ENCODE measurements around the gene TYW1.
"Not testable (repeated sequence)": the region's sequence is repeated elsewhere in the genome, so short reads cannot be mapped to it uniquely, and the experiment has no call there.

Gene TYW1

GRCh38 chr7:67022511-67022910 lies 25.9 kb downstream of the TYW1 start:
- Histone ChIP-seq H3K4me3 (ENCODE audit: insufficient read depth in 1 of 2, low read depth in 1 of 2, low read length in 2 of 2) (no peak overlapping the region), H2BK120ac (ENCODE audit: low read depth, low read length) (no peak overlapping the region), H3K4ac (ENCODE audit: low read depth in 1 of 2, low read length in 2 of 2) (no peak overlapping the region), H2AK5ac (ENCODE audit: low read length, severe bottlenecking) (no peak overlapping the region), H2BK15ac (ENCODE audit: low read depth, poor library complexity, severe bottlenecking) (no peak overlapping the region), H3K27me3 (ENCODE audit: control insufficient read depth in 1 of 2, insufficient read depth in 1 of 2, low read length in 2 of 2) (no peaks in the 10 kb centered on the region), H2BK12ac (ENCODE audit: low read length in 2 of 2) (no peak overlapping the region), H3K27ac (ENCODE audit: low read length, poor library complexity, severe bottlenecking) (no peak overlapping the region), H3K23ac (ENCODE audit: low read length in 2 of 2) (no peak overlapping the region), H3K4me1 (ENCODE audit: control insufficient read depth, insufficient read depth, low read depth, low read length) (no peaks in the 10 kb centered on the region), H3K36me3 (ENCODE audit: control insufficient read depth in 1 of 2, insufficient read depth in 2 of 2, low read depth in 1 of 2, low read length in 2 of 2) (peaks cover 29 to 38% of the 10 kb centered on the region in 2 experiments), H4K8ac (ENCODE audit: low read length) (no peak overlapping the region), H3K9me3 (ENCODE audit: control insufficient read depth, low read length) (no peaks in the 10 kb centered on the region), H3K18ac (ENCODE audit: low read depth in 1 of 2, low read length in 2 of 2) (no peak overlapping the region), H3K4me2 (ENCODE audit: low read length, poor library complexity, severe bottlenecking) (no peak overlapping the region), H3K79me1 (replicated peaks; ENCODE audit: low read length, poor library complexity, severe bottlenecking) (peaks cover 6% of the 10 kb centered on the region), H4K91ac (ENCODE audit: low read length) (no peak overlapping the region), H2BK5ac (ENCODE audit: low read depth, low read length, poor library complexity, severe bottlenecking) (no peak overlapping the region), H3K14ac (ENCODE audit: low read length in 2 of 2) (no peak overlapping the region), H3K9ac (ENCODE audit: low read length) (peak overlapping the region; percentile 10), H2AFZ (ENCODE audit: low read depth, low read length) (no peak overlapping the region)
- no peak for DNase-seq
- WGBS = 100% methylated on average over 3 of the region's 3 CpGs

GRCh38 chr7:67025459-67025858 lies 28.8 kb downstream of the TYW1 start:
- not testable (repeated sequence) for H2AK5ac ChIP-seq (ENCODE audit: low read length, severe bottlenecking); H3K9me3 ChIP-seq (ENCODE audit: control insufficient read depth, low read length); H2BK12ac ChIP-seq (ENCODE audit: low read length in 2 of 2); H2BK5ac ChIP-seq (ENCODE audit: low read depth, low read length, poor library complexity, severe bottlenecking); H3K4me2 ChIP-seq (ENCODE audit: low read length, poor library complexity, severe bottlenecking); H3K14ac ChIP-seq (ENCODE audit: low read length in 2 of 2); H3K18ac ChIP-seq (ENCODE audit: low read depth in 1 of 2, low read length in 2 of 2); H2AFZ ChIP-seq (ENCODE audit: low read depth, low read length); H3K4ac ChIP-seq (ENCODE audit: low read depth in 1 of 2, low read length in 2 of 2); H3K23ac ChIP-seq (ENCODE audit: low read length in 2 of 2); H2BK120ac ChIP-seq (ENCODE audit: low read depth, low read length); H3K79me1 ChIP-seq (replicated peaks; ENCODE audit: low read length, poor library complexity, severe bottlenecking); H2BK15ac ChIP-seq (ENCODE audit: low read depth, poor library complexity, severe bottlenecking); H3K27me3 ChIP-seq (ENCODE audit: control insufficient read depth in 1 of 2, insufficient read depth in 1 of 2, low read length in 2 of 2); H4K8ac ChIP-seq (ENCODE audit: low read length); H3K4me1 ChIP-seq (ENCODE audit: control insufficient read depth, insufficient read depth, low read depth, low read length); H4K91ac ChIP-seq (ENCODE audit: low read length); H3K4me3 ChIP-seq (ENCODE audit: insufficient read depth in 1 of 2, low read depth in 1 of 2, low read length in 2 of 2)
- DNase-seq = peak; percentile 62
- no CpG with 5 or more reads among the region's 1 CpG for WGBS
- Histone ChIP-seq H3K27ac (ENCODE audit: low read length, poor library complexity, severe bottlenecking) (peak overlapping the region; percentile 67), H3K36me3 (ENCODE audit: control insufficient read depth in 1 of 2, insufficient read depth in 2 of 2, low read depth in 1 of 2, low read length in 2 of 2) (peaks cover 16 to 20% of the 10 kb centered on the region in 2 experiments), H3K9ac (ENCODE audit: low read length) (peak overlapping the region; percentile 36)

- DNase-seq; H3K9me3 ChIP-seq (ENCODE audit: control insufficient read depth, low read length); H3K9ac ChIP-seq (ENCODE audit: low read length); H3K4me1 ChIP-seq (ENCODE audit: control insufficient read depth, insufficient read depth, low read depth, low read length); H3K27ac ChIP-seq (ENCODE audit: low read length, poor library complexity, severe bottlenecking); H3K4ac ChIP-seq (ENCODE audit: low read depth in 1 of 2, low read length in 2 of 2); H3K27me3 ChIP-seq (ENCODE audit: control insufficient read depth in 1 of 2, insufficient read depth in 1 of 2, low read length in 2 of 2); H2AK5ac ChIP-seq (ENCODE audit: low read length, severe bottlenecking); H2BK15ac ChIP-seq (ENCODE audit: low read depth, poor library complexity, severe bottlenecking); H2BK5ac ChIP-seq (ENCODE audit: low read depth, low read length, poor library complexity, severe bottlenecking); H3K79me1 ChIP-seq (replicated peaks; ENCODE audit: low read length, poor library complexity, severe bottlenecking); H3K14ac ChIP-seq (ENCODE audit: low read length in 2 of 2); H3K23ac ChIP-seq (ENCODE audit: low read length in 2 of 2); H4K91ac ChIP-seq (ENCODE audit: low read length); H4K8ac ChIP-seq (ENCODE audit: low read length); H3K4me2 ChIP-seq (ENCODE audit: low read length, poor library complexity, severe bottlenecking); H3K18ac ChIP-seq (ENCODE audit: low read depth in 1 of 2, low read length in 2 of 2); H2AFZ ChIP-seq (ENCODE audit: low read depth, low read length); H2BK120ac ChIP-seq (ENCODE audit: low read depth, low read length); H3K4me3 ChIP-seq (ENCODE audit: insufficient read depth in 1 of 2, low read depth in 1 of 2, low read length in 2 of 2); H2BK12ac ChIP-seq (ENCODE audit: low read length in 2 of 2): not testable (repeated sequence)
- WGBS = no CpG with 5 or more reads among the region's 2 CpGs
- H3K36me3 ChIP-seq (ENCODE audit: control insufficient read depth in 1 of 2, insufficient read depth in 2 of 2, low read depth in 1 of 2, low read length in 2 of 2) = peaks cover 6 to 10% of the 10 kb centered on the region in 2 experiments
Observed at GRCh38 chr7:67031685-67032084, 35.1 kb downstream of the TYW1 start.

- H3K14ac ChIP-seq (ENCODE audit: low read length in 2 of 2) = no peak overlapping the region
- H3K27me3 ChIP-seq (ENCODE audit: control insufficient read depth in 1 of 2, insufficient read depth in 1 of 2, low read length in 2 of 2) = no peaks in the 10 kb centered on the region
- no peak overlapping the region for H2BK5ac ChIP-seq (ENCODE audit: low read depth, low read length, poor library complexity, severe bottlenecking)
- no peak overlapping the region for H3K4ac ChIP-seq (ENCODE audit: low read depth in 1 of 2, low read length in 2 of 2)
- H2BK12ac ChIP-seq (ENCODE audit: low read length in 2 of 2) = no peak overlapping the region
- no peak overlapping the region for H2AFZ ChIP-seq (ENCODE audit: low read depth, low read length)
- no peak overlapping the region for H4K8ac ChIP-seq (ENCODE audit: low read length)
- H3K23ac ChIP-seq (ENCODE audit: low read length in 2 of 2) = no peak overlapping the region
- peaks cover 4% of the 10 kb centered on the region for H3K9me3 ChIP-seq (ENCODE audit: control insufficient read depth, low read length)
- H2AK5ac ChIP-seq (ENCODE audit: low read length, severe bottlenecking) = no peak overlapping the region
- no peak overlapping the region for H3K27ac ChIP-seq (ENCODE audit: low read length, poor library complexity, severe bottlenecking)
- H4K91ac ChIP-seq (ENCODE audit: low read length) = no peak overlapping the region
- H2BK120ac ChIP-seq (ENCODE audit: low read depth, low read length) = no peak overlapping the region
- peaks cover 6 to 14% of the 10 kb centered on the region in 2 experiments for H3K36me3 ChIP-seq (ENCODE audit: control insufficient read depth in 1 of 2, insufficient read depth in 2 of 2, low read depth in 1 of 2, low read length in 2 of 2)
- 97% methylated on average over 5 of the region's 5 CpGs for WGBS
- no peak overlapping the region for H3K9ac ChIP-seq (ENCODE audit: low read length)
- no peak for DNase-seq
- no peak overlapping the region for H3K4me3 ChIP-seq (ENCODE audit: insufficient read depth in 1 of 2, low read depth in 1 of 2, low read length in 2 of 2)
- no peaks in the 10 kb centered on the region for H3K4me1 ChIP-seq (ENCODE audit: control insufficient read depth, insufficient read depth, low read depth, low read length)
- H2BK15ac ChIP-seq (ENCODE audit: low read depth, poor library complexity, severe bottlenecking) = no peak overlapping the region
- peaks cover 5% of the 10 kb centered on the region for H3K79me1 ChIP-seq (replicated peaks; ENCODE audit: low read length, poor library complexity, severe bottlenecking)
- no peak overlapping the region for H3K4me2 ChIP-seq (ENCODE audit: low read length, poor library complexity, severe bottlenecking)
- no peak overlapping the region for H3K18ac ChIP-seq (ENCODE audit: low read depth in 1 of 2, low read length in 2 of 2)
Observed at GRCh38 chr7:67033251-67033650, 36.6 kb downstream of the TYW1 start.
